LNCaP clone FGC (cell line): ENCODE data around the gene ZNF264.
"Not testable (repeated sequence)": the region's sequence is repeated elsewhere in the genome, so short reads cannot be mapped to it uniquely, and the experiment has no call there.

Source experiments
- DNase-seq: peaks from one replicate; pipeline ENCODE4 v3.0.0-alpha.2; 2011; ENCODE audit warnings: low read depth
- H3K4me3 ChIP-seq: 2 replicates; pipeline ENCODE4 v1.5.1; 2011; ENCODE audit warnings: mild to moderate bottlenecking, low read depth, low read length, control low read depth
- CTCF ChIP-seq: IDR thresholded peaks from 2 replicates; pipeline ENCODE4 v1.5.1; 2012; ENCODE audit warnings: mild to moderate bottlenecking; ENCODE audit not compliant: control insufficient read depth, insufficient read depth; ENCODE audit errors: extremely low read depth

ZNF264 gene

GRCh38 chr19:57244513-57244912 lies 53.2 kb downstream of the ZNF264 start:
- H3K4me3 ChIP-seq, result no peak overlapping the region
- DNase-seq, result no peak
- no peak for TF ChIP-seq CTCF

- no peak overlapping the region for H3K4me3 ChIP-seq
- TF ChIP-seq CTCF, result no peak
- no peak for DNase-seq
Measured at GRCh38 chr19:57245066-57245465, 53.8 kb downstream of the ZNF264 start.

GRCh38 chr19:57245959-57246358 lies 54.7 kb downstream of the ZNF264 start:
- H3K4me3 ChIP-seq, result no peak overlapping the region
- no peak for TF ChIP-seq CTCF
- DNase-seq, result no peak

- no peak for TF ChIP-seq CTCF
- no peak for DNase-seq
- H3K4me3 ChIP-seq, result no peak overlapping the region
Measured at GRCh38 chr19:57248646-57249045, 57.3 kb downstream of the ZNF264 start.

- no peak for DNase-seq
- no peak overlapping the region for H3K4me3 ChIP-seq
Measured at GRCh38 chr19:57249329-57249728, 58.0 kb downstream of the ZNF264 start.

GRCh38 chr19:57253767-57254166 lies 62.5 kb downstream of the ZNF264 start:
- H3K4me3 ChIP-seq, DNase-seq: not testable (repeated sequence)

More at GRCh38 chr19:57249329-57249728, 58.0 kb downstream of the ZNF264 start:
- TF ChIP-seq CTCF, result no peak

- TF ChIP-seq CTCF, result no peak
- DNase-seq, result no peak
- no peak overlapping the region for H3K4me3 ChIP-seq
Measured at GRCh38 chr19:57262044-57262443, 70.7 kb downstream of the ZNF264 start.
